ENCODE data around the gene AHRR.

DNA sequence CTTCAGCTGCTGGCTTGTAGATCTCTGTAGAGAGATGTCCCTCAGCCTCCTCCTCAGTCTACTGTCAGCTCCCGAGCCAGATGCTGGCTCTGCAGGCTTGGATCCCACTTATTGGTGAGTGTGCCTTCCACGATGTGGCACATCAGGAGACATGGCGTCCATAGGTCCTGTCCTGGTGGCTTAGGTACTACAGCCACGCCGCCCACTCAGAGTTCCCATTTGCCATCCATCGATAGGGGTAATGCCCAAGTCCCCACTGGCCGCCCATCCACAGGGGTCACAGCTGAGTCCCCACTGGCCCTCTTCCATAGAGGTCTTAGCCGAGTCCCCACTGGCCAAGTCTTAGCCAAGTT lies 138.7 kb downstream of the AHRR start:
- no peak for TF ChIP-seq CTCF (IDR thresholded peaks at IDR 0.05; ENCODE audit: poor library complexity)
- no peak for TF ChIP-seq EZH2 (IDR thresholded peaks at IDR 0.05; ENCODE audit: borderline replicate concordance)
